ENCODE measurements around the gene LMAN2L. TPM values are rescaled to one million over a fixed set of nuclear protein-coding genes. Genes with fewer than 3 reads are reported as not detected.

Gene LMAN2L
- total RNA-seq, 2 donors from 2014 or later: 8.2 to 8.5 TPM

GRCh38 chr2:96767135-96767871 is 27.4 kb upstream of the LMAN2L start:
- H3K27ac Mint-ChIP-seq: no peak overlapping the region
- H3K4me1 Mint-ChIP-seq: peaks cover 23% of the 10 kb centered on the region
- H3K36me3 Mint-ChIP-seq (ENCODE audit: low read depth): no peaks in the 10 kb centered on the region
- no peaks in the 10 kb centered on the region for H3K27me3 Mint-ChIP-seq
- H3K9me3 Mint-ChIP-seq: no peaks in the 10 kb centered on the region
- no peak for ATAC-seq (replicated peaks)
- H3K4me3 Mint-ChIP-seq: no peak overlapping the region

GRCh38 chr2:96764253-96764637 is 24.4 kb upstream of the LMAN2L start:
- no peaks in the 10 kb centered on the region for H3K36me3 Mint-ChIP-seq (ENCODE audit: low read depth)

GRCh38 chr2:96763511-96764252 is 23.8 kb upstream of the LMAN2L start:
- no peaks in the 10 kb centered on the region for H3K9me3 Mint-ChIP-seq
- no peak for ATAC-seq (replicated peaks)
- peaks cover 35% of the 10 kb centered on the region for H3K4me1 Mint-ChIP-seq
- no peaks in the 10 kb centered on the region for H3K27me3 Mint-ChIP-seq
- no peaks in the 10 kb centered on the region for H3K36me3 Mint-ChIP-seq (ENCODE audit: low read depth)
- H3K27ac Mint-ChIP-seq: peak overlapping the region; percentile 44
- H3K4me3 Mint-ChIP-seq: peak overlapping the region; percentile 88

More at GRCh38 chr2:96764253-96764637, 24.4 kb upstream of the LMAN2L start:
- H3K27ac Mint-ChIP-seq: no peak overlapping the region
- H3K4me1 Mint-ChIP-seq: peaks cover 35% of the 10 kb centered on the region
- H3K4me3 Mint-ChIP-seq: peak overlapping the region; percentile 88
- no peaks in the 10 kb centered on the region for H3K9me3 Mint-ChIP-seq
- no peak for ATAC-seq (replicated peaks)
- H3K27me3 Mint-ChIP-seq: no peaks in the 10 kb centered on the region

GRCh38 chr2:96762529-96763311 is 22.9 kb upstream of the LMAN2L start:
- Mint-ChIP-seq H3K27ac (peak overlapping the region; percentile 44), H3K9me3 (no peaks in the 10 kb centered on the region), H3K4me3 (peak overlapping the region; percentile 88), H3K27me3 (no peaks in the 10 kb centered on the region), H3K4me1 (peaks cover 35% of the 10 kb centered on the region), H3K36me3 (ENCODE audit: low read depth) (no peaks in the 10 kb centered on the region)
- no peak for ATAC-seq (replicated peaks)

DNA sequence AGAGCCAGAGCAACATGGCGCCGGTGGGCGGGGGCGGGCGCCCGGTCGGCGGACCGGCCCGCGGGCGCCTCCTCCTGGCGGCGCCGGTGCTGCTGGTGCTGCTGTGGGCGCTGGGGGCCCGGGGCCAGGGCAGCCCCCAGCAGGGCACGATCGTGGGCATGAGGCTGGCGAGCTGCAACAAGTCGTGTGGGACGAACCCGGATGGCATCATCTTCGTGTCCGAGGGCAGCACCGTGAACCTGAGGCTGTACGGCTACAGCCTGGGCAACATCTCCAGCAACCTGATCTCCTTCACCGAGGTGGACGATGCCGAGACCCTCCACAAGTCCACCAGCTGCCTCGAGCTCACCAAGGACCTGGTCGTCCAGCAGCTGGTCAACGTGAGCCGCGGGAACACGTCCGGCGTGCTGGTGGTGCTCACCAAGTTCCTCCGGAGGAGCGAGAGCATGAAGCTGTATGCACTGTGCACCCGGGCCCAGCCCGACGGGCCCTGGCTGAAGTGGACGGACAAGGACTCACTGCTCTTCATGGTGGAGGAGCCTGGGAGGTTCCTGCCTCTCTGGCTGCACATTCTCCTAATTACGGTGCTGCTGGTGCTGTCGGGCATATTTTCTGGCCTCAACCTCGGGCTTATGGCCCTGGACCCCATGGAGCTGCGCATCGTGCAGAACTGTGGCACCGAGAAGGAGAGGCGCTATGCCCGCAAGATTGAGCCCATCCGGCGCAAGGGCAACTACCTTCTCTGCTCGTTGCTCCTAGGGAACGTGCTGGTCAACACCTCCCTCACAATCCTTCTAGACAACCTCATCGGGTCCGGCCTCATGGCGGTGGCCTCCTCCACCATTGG is 21.3 kb upstream of the LMAN2L start:
- peak; percentile 13 for ATAC-seq (replicated peaks)
- Mint-ChIP-seq H3K27me3 (no peaks in the 10 kb centered on the region), H3K36me3 (ENCODE audit: low read depth) (no peaks in the 10 kb centered on the region), H3K4me1 (peaks cover 30% of the 10 kb centered on the region), H3K9me3 (no peaks in the 10 kb centered on the region), H3K27ac (peak overlapping the region; percentile 82), H3K4me3 (peak overlapping the region; percentile 88)

DNA sequence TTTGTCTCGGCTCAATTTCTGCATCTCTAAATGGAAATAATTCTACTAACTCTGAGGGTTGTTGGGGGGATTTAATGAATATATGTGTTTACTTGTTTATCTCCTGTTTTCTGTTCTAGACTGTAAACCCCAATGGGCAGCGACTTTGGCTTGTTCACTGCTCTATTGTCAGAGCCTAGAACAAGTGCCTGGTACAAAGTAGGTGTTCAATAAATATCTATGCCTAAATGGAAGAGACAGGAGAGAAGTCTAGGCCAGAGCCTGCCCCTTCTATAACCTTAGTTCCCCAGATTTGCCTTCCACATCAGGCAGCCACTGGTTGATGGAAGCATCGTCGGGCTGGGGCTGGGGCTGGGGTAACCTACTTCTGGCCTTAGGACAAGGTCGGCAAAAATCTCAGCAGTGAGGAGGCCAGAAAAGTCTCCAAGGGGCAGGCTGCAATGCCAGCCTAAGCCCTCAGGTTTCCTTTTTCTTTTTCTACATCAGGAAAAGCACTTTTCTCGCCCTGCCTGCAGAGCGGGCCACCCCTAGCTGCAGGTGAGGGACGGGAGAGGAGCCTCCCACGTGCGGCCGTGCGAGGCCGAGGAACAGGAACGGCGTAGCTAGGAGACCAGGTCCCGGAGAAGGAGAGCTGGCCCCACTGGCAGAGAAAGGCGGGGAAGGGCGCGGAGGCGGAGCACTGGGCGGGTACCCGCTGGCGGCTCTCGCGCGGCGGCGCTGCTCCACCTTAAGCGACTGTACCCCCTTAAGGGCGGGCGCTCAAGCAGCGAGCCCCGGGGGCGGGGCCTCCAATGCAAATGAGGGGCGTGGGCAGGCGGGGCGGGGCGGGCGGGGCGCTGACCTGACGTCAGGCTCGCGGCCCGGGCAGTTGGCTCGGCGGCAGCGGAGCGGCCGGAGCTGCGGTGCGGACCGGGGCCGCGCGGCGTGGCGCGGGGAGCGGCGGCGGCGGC is 20.4 kb upstream of the LMAN2L start, which contains the start of gene CNNM4:
Gene CNNM4, plus strand, starts transcription at position 867 of the 950 bp plus-strand sequence. CDS start 98 bp downstream, outside the sequence.
- no peaks in the 10 kb centered on the region for H3K9me3 Mint-ChIP-seq
- peak within 1 kb of the TSS; percentile 87 for H3K27ac Mint-ChIP-seq
- H3K4me1 Mint-ChIP-seq: peaks cover 29% of the 10 kb centered on the region
- ATAC-seq (replicated peaks): peak; percentile 95
- H3K36me3 Mint-ChIP-seq (ENCODE audit: low read depth): no peaks in the 10 kb centered on the region
- H3K4me3 Mint-ChIP-seq: peak within 1 kb of the TSS; percentile 88
- H3K27me3 Mint-ChIP-seq: no peaks in the 10 kb centered on the region

- Mint-ChIP-seq H3K4me3 (peak overlapping the region; percentile 88), H3K27me3 (no peaks in the 10 kb centered on the region), H3K27ac (peak overlapping the region; percentile 87), H3K36me3 (ENCODE audit: low read depth) (no peaks in the 10 kb centered on the region), H3K9me3 (no peaks in the 10 kb centered on the region), H3K4me1 (peaks cover 29% of the 10 kb centered on the region)
- ATAC-seq (replicated peaks): no peak
These were observed 19.7 kb upstream of the LMAN2L start for GRCh38 chr2:96759548-96759947.

GRCh38 chr2:96758987-96759386 is 19.1 kb upstream of the LMAN2L start:
- Mint-ChIP-seq H3K36me3 (ENCODE audit: low read depth) (no peaks in the 10 kb centered on the region), H3K9me3 (no peaks in the 10 kb centered on the region), H3K27ac (peak overlapping the region; percentile 87), H3K27me3 (no peaks in the 10 kb centered on the region), H3K4me3 (peak overlapping the region; percentile 88), H3K4me1 (peaks cover 29% of the 10 kb centered on the region)
- ATAC-seq (replicated peaks): no peak

GRCh38 chr2:96757477-96757860 is 17.6 kb upstream of the LMAN2L start:
- Mint-ChIP-seq H3K36me3 (ENCODE audit: low read depth) (no peaks in the 10 kb centered on the region), H3K4me3 (no peak overlapping the region), H3K4me1 (peaks cover 19% of the 10 kb centered on the region), H3K9me3 (no peaks in the 10 kb centered on the region), H3K27me3 (no peaks in the 10 kb centered on the region), H3K27ac (no peak overlapping the region)
- no peak for ATAC-seq (replicated peaks)

- H3K4me3 Mint-ChIP-seq: no peak overlapping the region
- no peak overlapping the region for H3K27ac Mint-ChIP-seq
- no peaks in the 10 kb centered on the region for H3K9me3 Mint-ChIP-seq
- no peaks in the 10 kb centered on the region for H3K27me3 Mint-ChIP-seq
- H3K4me1 Mint-ChIP-seq: peaks cover 13% of the 10 kb centered on the region
- no peaks in the 10 kb centered on the region for H3K36me3 Mint-ChIP-seq (ENCODE audit: low read depth)
- ATAC-seq (replicated peaks): no peak
These were observed 17.1 kb upstream of the LMAN2L start for GRCh38 chr2:96756788-96757476.

- Mint-ChIP-seq H3K27ac (no peak overlapping the region), H3K4me3 (no peak overlapping the region), H3K9me3 (no peaks in the 10 kb centered on the region), H3K27me3 (no peaks in the 10 kb centered on the region), H3K36me3 (ENCODE audit: low read depth) (no peaks in the 10 kb centered on the region), H3K4me1 (peaks cover 1% of the 10 kb centered on the region)
- ATAC-seq (replicated peaks): no peak
These were observed 14.5 kb upstream of the LMAN2L start for GRCh38 chr2:96754317-96754716.

- Mint-ChIP-seq H3K9me3 (no peaks in the 10 kb centered on the region), H3K27ac (no peak overlapping the region), H3K27me3 (no peaks in the 10 kb centered on the region), H3K4me1 (no peaks in the 10 kb centered on the region), H3K36me3 (ENCODE audit: low read depth) (no peaks in the 10 kb centered on the region), H3K4me3 (no peak overlapping the region)
- ATAC-seq (replicated peaks): no peak
These were observed 13.9 kb upstream of the LMAN2L start for GRCh38 chr2:96753661-96754282.

All from activated T-helper 17 cell treated with anti-CD3 and anti-CD28 coated beads, Interleukin-2, amount 50 U/mL, for 72 hours (primary cell).